Measurements from ENCODE around the gene TIMM29.
"Not testable (repeated sequence)": the region's sequence is repeated elsewhere in the genome, so short reads cannot be mapped to it uniquely, and the experiment has no call there.

TIMM29 gene

GRCh38 chr19:10913716-10914340 lies 14.8 kb upstream of the TIMM29 start:
- DNase-seq = no peak

- no peak for DNase-seq
These were observed 13.2 kb upstream of the TIMM29 start for GRCh38 chr19:10915130-10916091.

- DNase-seq = no peak
These were observed 12.0 kb upstream of the TIMM29 start for GRCh38 chr19:10916602-10917001.

GRCh38 chr19:10918359-10918758 lies 10.3 kb upstream of the TIMM29 start:
- DNase-seq = no peak

GRCh38 chr19:10919352-10920287 lies 9.0 kb upstream of the TIMM29 start:
- DNase-seq = no peak

- DNase-seq = no peak
These were observed 8.3 kb upstream of the TIMM29 start for GRCh38 chr19:10920288-10920655.

- no peak for DNase-seq
These were observed 7.8 kb upstream of the TIMM29 start for GRCh38 chr19:10920781-10921180.

- no peak for DNase-seq
These were observed 7.3 kb upstream of the TIMM29 start for GRCh38 chr19:10921199-10921909.

- DNase-seq = no peak
These were observed 6.5 kb upstream of the TIMM29 start for GRCh38 chr19:10921910-10922637.

- no peak for DNase-seq
These were observed 6.0 kb upstream of the TIMM29 start for GRCh38 chr19:10922638-10923014.

GRCh38 chr19:10923260-10924112 lies 5.1 kb upstream of the TIMM29 start:
- no peak for DNase-seq

- DNase-seq = no peak
These were observed 4.0 kb upstream of the TIMM29 start for GRCh38 chr19:10924597-10924996.

GRCh38 chr19:10927730-10928562 lies 665 bp upstream of the TIMM29 start:
- no peak for DNase-seq

- no peak for DNase-seq
These were observed 787 bp downstream of the TIMM29 start for GRCh38 chr19:10929402-10929794.

GRCh38 chr19:10935371-10936059 lies 6.9 kb downstream of the TIMM29 start:
- DNase-seq = no peak

- no peak for DNase-seq
These were observed 8.1 kb downstream of the TIMM29 start for GRCh38 chr19:10936661-10937084.

- DNase-seq = not testable (repeated sequence)
These were observed 13.0 kb downstream of the TIMM29 start for GRCh38 chr19:10941649-10942048.

GRCh38 chr19:10943412-10943811 lies 14.8 kb downstream of the TIMM29 start:
- not testable (repeated sequence) for DNase-seq

- DNase-seq = no peak
These were observed 16.7 kb downstream of the TIMM29 start for GRCh38 chr19:10945264-10945663.

All from stimulated activated CD4-positive, alpha-beta T cell treated with anti-CD3 and anti-CD28 coated beads, Interleukin-4, amount 100 ng/mL, for 4 hours (primary cell).